ENCODE data around the gene CBLC. TPM values are rescaled to one million over a fixed set of nuclear protein-coding genes. Genes with fewer than 3 reads are reported as not detected.

CBLC gene
- total RNA-seq, 1 donor from 2014 or later: 9.9 TPM

- no peak for TF ChIP-seq CTCF (IDR thresholded peaks at IDR 0.05; ENCODE audit: insufficient read depth, low read length, poor library complexity, severe bottlenecking)
- no peak overlapping the region for H3K4me3 ChIP-seq (ENCODE audit: low read depth, low read length)
- no peaks in the 10 kb centered on the region for H3K27me3 ChIP-seq (ENCODE audit: control insufficient read depth, insufficient read depth, low read length)
- no peaks in the 10 kb centered on the region for H3K36me3 ChIP-seq (ENCODE audit: control insufficient read depth, insufficient read depth, low read length)
- DNase-seq (ENCODE audit: low read depth): no peak
Observed at GRCh38 chr19:44732235-44733014, 45.3 kb upstream of the CBLC start.

- TF ChIP-seq CTCF (IDR thresholded peaks at IDR 0.05; ENCODE audit: insufficient read depth, low read length, poor library complexity, severe bottlenecking): no peak
- Histone ChIP-seq H3K36me3 (ENCODE audit: control insufficient read depth, insufficient read depth, low read length) (no peaks in the 10 kb centered on the region), H3K27me3 (ENCODE audit: control insufficient read depth, insufficient read depth, low read length) (no peaks in the 10 kb centered on the region), H3K4me3 (ENCODE audit: low read depth, low read length) (no peak overlapping the region)
- DNase-seq (ENCODE audit: low read depth): no peak
Observed at GRCh38 chr19:44734357-44734756, 43.3 kb upstream of the CBLC start.

- no peak for DNase-seq (ENCODE audit: low read depth)
- no peak for TF ChIP-seq CTCF (IDR thresholded peaks at IDR 0.05; ENCODE audit: insufficient read depth, low read length, poor library complexity, severe bottlenecking)
- Histone ChIP-seq H3K27me3 (ENCODE audit: control insufficient read depth, insufficient read depth, low read length) (no peaks in the 10 kb centered on the region), H3K4me3 (ENCODE audit: low read depth, low read length) (no peak overlapping the region), H3K36me3 (ENCODE audit: control insufficient read depth, insufficient read depth, low read length) (no peaks in the 10 kb centered on the region)
Observed at GRCh38 chr19:44735011-44735410, 42.7 kb upstream of the CBLC start.

GRCh38 chr19:44737238-44738071, 40.2 kb upstream of the CBLC start:
- no peak for DNase-seq (ENCODE audit: low read depth)
- TF ChIP-seq CTCF (IDR thresholded peaks at IDR 0.05; ENCODE audit: insufficient read depth, low read length, poor library complexity, severe bottlenecking): no peak
- Histone ChIP-seq H3K36me3 (ENCODE audit: control insufficient read depth, insufficient read depth, low read length) (no peaks in the 10 kb centered on the region), H3K27me3 (ENCODE audit: control insufficient read depth, insufficient read depth, low read length) (no peaks in the 10 kb centered on the region), H3K4me3 (ENCODE audit: low read depth, low read length) (no peak overlapping the region)

GRCh38 chr19:44738136-44738535, 39.6 kb upstream of the CBLC start:
- Histone ChIP-seq H3K27me3 (ENCODE audit: control insufficient read depth, insufficient read depth, low read length) (no peaks in the 10 kb centered on the region), H3K4me3 (ENCODE audit: low read depth, low read length) (no peak overlapping the region), H3K36me3 (ENCODE audit: control insufficient read depth, insufficient read depth, low read length) (no peaks in the 10 kb centered on the region)
- no peak for TF ChIP-seq CTCF (IDR thresholded peaks at IDR 0.05; ENCODE audit: insufficient read depth, low read length, poor library complexity, severe bottlenecking)
- DNase-seq (ENCODE audit: low read depth): no peak

Data from kidney epithelial cell (primary cell).